CD4-positive, alpha-beta T cell (primary cell): Measurements from ENCODE around the gene TSPAN15. TPM values are rescaled to one million over a fixed set of nuclear protein-coding genes. Genes with fewer than 3 reads are reported as not detected.

Experiments
- ATAC-seq: fragments of 200-7000 bp; cut with Tn5 transposase; one replicate; pipeline ENCODE4 v1.10.0; 2022; ENCODE audit warnings: mild to moderate bottlenecking; ENCODE audit not compliant: poor library complexity
- CTCF ChIA-PET: fragments of 350-600 bp; sonication (Branson Sonifier 250); formaldehyde crosslinking; loops from one replicate; lab custom pipeline; 2021; ENCODE audit warnings: antibody characterized with exemption, inconsistent platforms; lab: Charles Lee
- POLR2A ChIA-PET: fragments of 350-600 bp; sonication (Branson Sonifier 250); formaldehyde crosslinking; loops from one replicate; lab custom pipeline; 2021; ENCODE audit warnings: antibody characterized with exemption, inconsistent platforms; lab: Charles Lee
- DNase-seq, 14 experiments: peaks; one replicate each; pipeline ENCODE4 v3.0.0-alpha.2; 2013 to 2020; ENCODE audit warnings: mixed read lengths in 2 of 14
- H3K27ac ChIP-seq, 2 donors: one replicate each; pipeline versions ENCODE4 v1.5.1 to v1.7.0; 2013; ENCODE audit warnings: low read length in 2 of 2, low read depth in 1 of 2, mild to moderate bottlenecking in 1 of 2
- H3K27me3 ChIP-seq, 2 experiments: 1 replicate in 1 of 2; 2 replicates in 1 of 2; pipeline versions ENCODE4 v1.6.1 to v1.7.0; 2013; ENCODE audit warnings: low read length in 2 of 2, control low read depth in 1 of 2, mild to moderate bottlenecking in 1 of 2, moderate library complexity in 1 of 2; ENCODE audit not compliant: insufficient read depth in 2 of 2, control insufficient read depth in 1 of 2
- H3K36me3 ChIP-seq: one replicate; pipeline ENCODE4 v1.6.1; 2013; ENCODE audit warnings: low read length, control low read depth; ENCODE audit not compliant: insufficient read depth
- H3K4me1 ChIP-seq: one replicate; pipeline ENCODE4 v1.6.1; 2013; ENCODE audit warnings: low read length, control low read depth; ENCODE audit not compliant: insufficient read depth
- H3K4me3 ChIP-seq: one replicate; pipeline ENCODE4 v1.5.1; 2013; ENCODE audit warnings: mild to moderate bottlenecking, low read length, moderate library complexity
- H3K9me3 ChIP-seq, 2 experiments: 1 replicate in 1 of 2; 2 replicates in 1 of 2; pipeline versions ENCODE4 v1.6.1 to v1.7.0; 2013; ENCODE audit warnings: low read length in 2 of 2, mild to moderate bottlenecking in 2 of 2, control low read depth in 1 of 2, moderate library complexity in 1 of 2; ENCODE audit not compliant: control insufficient read depth in 1 of 2, insufficient read depth in 1 of 2
- H3K27ac Mint-ChIP-seq: one replicate; pipeline ENCODE4 v1.8.0; 2020; ENCODE audit warnings: mixed read lengths
- H3K27me3 Mint-ChIP-seq: one replicate; pipeline ENCODE4 v1.8.0; 2021; ENCODE audit warnings: mixed read lengths
- H3K36me3 Mint-ChIP-seq: one replicate; pipeline ENCODE4 v1.8.0; 2021; ENCODE audit warnings: low read depth, mixed read lengths
- H3K4me1 Mint-ChIP-seq: one replicate; pipeline ENCODE4 v1.8.0; 2021; ENCODE audit warnings: low read depth, mixed read lengths
- H3K4me3 Mint-ChIP-seq: one replicate; pipeline ENCODE4 v1.8.0; 2020; ENCODE audit warnings: mild to moderate bottlenecking, mixed read lengths
- H3K9me3 Mint-ChIP-seq: one replicate; pipeline ENCODE4 v1.8.0; 2020; ENCODE audit warnings: mixed read lengths
- intact Hi-C, 2 experiments: fragments of 100-400 bp; cut with DNase I in 1 of 2; cut with micrococcal nuclease in 1 of 2; formaldehyde crosslinking; loops; one replicate each; pipeline versions ENCODE4 v1.15.1 to v1.9.0; 2023 to 2025; cut with DNase I, micrococcal nuclease
- total RNA-seq, 174 experiments: library from RNA in 2 of 174; stranded (reverse) in 2 of 174; gene quantifications; one replicate each; pipeline ENCODE4 v1.2.3 and lab custom pipeline; 2021 to 2026
- TF ChIP-seq, protein P1 (sequence below): fragments of 200-600 bp; IDR thresholded peaks from one replicate; pipeline ENCODE4 v1.8.0; 2022; ENCODE audit warnings: antibody characterized with exemption, mild to moderate bottlenecking

The TSPAN15 gene
- total RNA-seq, 2 experiments from 2014 or later = 2.2 to 2.5 TPM

GRCh38 chr10:69439350-69439739 is 11.9 kb upstream of the TSPAN15 start:
- Histone ChIP-seq H3K9me3 (peaks cover 0 to 5% of the 10 kb centered on the region in 2 experiments), H3K27ac (no peak overlapping the region), H3K4me3 (no peak overlapping the region), H3K27me3 (no peaks in the 10 kb centered on the region), H3K4me1 (no peaks in the 10 kb centered on the region), H3K36me3 (no peaks in the 10 kb centered on the region)
- Mint-ChIP-seq H3K4me1 (no peaks in the 10 kb centered on the region), H3K27me3 (peaks cover 24% of the 10 kb centered on the region), H3K27ac (no peak overlapping the region), H3K9me3 (no peaks in the 10 kb centered on the region), H3K36me3 (no peaks in the 10 kb centered on the region), H3K4me3 (no peak overlapping the region)
- DNase-seq (no peak), ATAC-seq (no peak)
- CTCF ChIA-PET = interaction anchor here (1.0 kb wide), 1 partner anchor 13 kb away, joined by 3 read pairs; no protein-coding TSS in a partner anchor
- intact Hi-C loops = no loop called here
- POLR2A ChIA-PET = no interaction called here
- TF ChIP-seq, protein P1, sequence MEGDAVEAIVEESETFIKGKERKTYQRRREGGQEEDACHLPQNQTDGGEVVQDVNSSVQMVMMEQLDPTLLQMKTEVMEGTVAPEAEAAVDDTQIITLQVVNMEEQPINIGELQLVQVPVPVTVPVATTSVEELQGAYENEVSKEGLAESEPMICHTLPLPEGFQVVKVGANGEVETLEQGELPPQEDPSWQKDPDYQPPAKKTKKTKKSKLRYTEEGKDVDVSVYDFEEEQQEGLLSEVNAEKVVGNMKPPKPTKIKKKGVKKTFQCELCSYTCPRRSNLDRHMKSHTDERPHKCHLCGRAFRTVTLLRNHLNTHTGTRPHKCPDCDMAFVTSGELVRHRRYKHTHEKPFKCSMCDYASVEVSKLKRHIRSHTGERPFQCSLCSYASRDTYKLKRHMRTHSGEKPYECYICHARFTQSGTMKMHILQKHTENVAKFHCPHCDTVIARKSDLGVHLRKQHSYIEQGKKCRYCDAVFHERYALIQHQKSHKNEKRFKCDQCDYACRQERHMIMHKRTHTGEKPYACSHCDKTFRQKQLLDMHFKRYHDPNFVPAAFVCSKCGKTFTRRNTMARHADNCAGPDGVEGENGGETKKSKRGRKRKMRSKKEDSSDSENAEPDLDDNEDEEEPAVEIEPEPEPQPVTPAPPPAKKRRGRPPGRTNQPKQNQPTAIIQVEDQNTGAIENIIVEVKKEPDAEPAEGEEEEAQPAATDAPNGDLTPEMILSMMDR = no peak

- DNase-seq (no peak), ATAC-seq (no peak)
- peaks cover 24% of the 10 kb centered on the region for H3K27me3 Mint-ChIP-seq
- H3K4me1 Mint-ChIP-seq = no peaks in the 10 kb centered on the region
- H3K9me3 ChIP-seq = peaks cover 0 to 3% of the 10 kb centered on the region in 2 experiments
- no peaks in the 10 kb centered on the region for H3K9me3 Mint-ChIP-seq
- no peaks in the 10 kb centered on the region for H3K36me3 Mint-ChIP-seq
- H3K27ac ChIP-seq = no peak overlapping the region
- TF ChIP-seq, protein P1 = no peak
- intact Hi-C loops = no loop called here
- no peaks in the 10 kb centered on the region for H3K36me3 ChIP-seq
- ChIA-PET POLR2A (interaction anchor here (0.6 kb wide), 1 partner anchor 704 kb away, joined by 3 read pairs; no protein-coding TSS in a partner anchor), CTCF (interaction anchor here (1.0 kb wide), 1 partner anchor 13 kb away, joined by 3 read pairs; no protein-coding TSS in a partner anchor)
- no peaks in the 10 kb centered on the region for H3K27me3 ChIP-seq
- H3K4me3 Mint-ChIP-seq = no peak overlapping the region
- H3K4me3 ChIP-seq = no peak overlapping the region
- H3K27ac Mint-ChIP-seq = no peak overlapping the region
- no peaks in the 10 kb centered on the region for H3K4me1 ChIP-seq
Observed at GRCh38 chr10:69439813-69440506, 11.3 kb upstream of the TSPAN15 start.

GRCh38 chr10:69443354-69443753 is 7.9 kb upstream of the TSPAN15 start:
- Histone ChIP-seq H3K9me3 (no peaks in the 10 kb centered on the region), H3K27me3 (no peaks in the 10 kb centered on the region), H3K27ac (no peak overlapping the region), H3K4me3 (no peak overlapping the region), H3K4me1 (no peaks in the 10 kb centered on the region), H3K36me3 (no peaks in the 10 kb centered on the region)
- no peaks in the 10 kb centered on the region for H3K9me3 Mint-ChIP-seq
- no peaks in the 10 kb centered on the region for H3K4me1 Mint-ChIP-seq
- ChIA-PET CTCF (no interaction called here), POLR2A (no interaction called here)
- intact Hi-C loops = no loop called here
- no peak overlapping the region for H3K27ac Mint-ChIP-seq
- no peak for ATAC-seq
- H3K36me3 Mint-ChIP-seq = no peaks in the 10 kb centered on the region
- DNase-seq = no peak
- TF ChIP-seq, protein P1 = no peak
- no peak overlapping the region for H3K4me3 Mint-ChIP-seq
- peaks cover 11% of the 10 kb centered on the region for H3K27me3 Mint-ChIP-seq
